Body of pancreas (tissue), 4 donors: Measurements from ENCODE around the gene ADAMTSL4.

Source experiments
- CTCF ChIP-seq, 7 experiments: fragments of 450-650 bp in 4 of 7; fragments of 200-600 bp in 3 of 7; sonication (generic) in 3 of 7; IDR thresholded peaks; one replicate each; pipeline ENCODE4 v1.5.1; 2016 to 2019; ENCODE audit warnings: antibody characterized with exemption in 7 of 7
- POLR2A ChIP-seq, 3 donors: fragments of 450-650 bp; IDR thresholded peaks; one replicate each; pipeline ENCODE4 v1.6.1; 2016; ENCODE audit warnings: antibody characterized with exemption in 3 of 3, mild to moderate bottlenecking in 2 of 3

- TF ChIP-seq CTCF (IDR thresholded peaks at IDR 0.05), result no peak
- no peak for TF ChIP-seq POLR2A (IDR thresholded peaks at IDR 0.05)
Measured at GRCh38 chr1:150513351-150513791, 35.8 kb upstream of the ADAMTSL4 start.
